Measurements from ENCODE around the gene TMEM92. TPM values are rescaled to one million over a fixed set of nuclear protein-coding genes. Genes with fewer than 3 reads are reported as not detected.

TMEM92 gene
- total RNA-seq, 1 experiment from 2014 or later = 1.5 TPM

DNA sequence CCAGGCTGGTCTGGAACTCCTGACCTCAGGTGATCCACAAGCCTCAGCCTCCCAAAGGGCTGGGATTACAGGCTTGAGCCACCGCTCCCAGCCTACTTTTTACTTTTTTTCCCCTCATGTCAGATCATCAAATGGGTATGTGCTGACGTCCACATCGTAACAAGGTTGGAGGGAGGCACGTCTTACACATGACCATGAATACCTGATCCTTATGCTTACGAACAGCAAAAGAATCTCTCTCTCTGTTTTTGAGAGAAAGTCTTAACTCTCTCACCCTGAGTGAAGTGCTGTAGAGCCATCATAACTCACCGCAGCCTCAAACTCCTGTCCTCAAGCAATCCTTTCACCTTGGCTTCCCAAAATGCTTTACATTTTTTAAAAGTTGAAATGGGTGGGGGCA, 29.5 kb upstream of the TMEM92 start:
- H3K27me3 Mint-ChIP-seq (ENCODE audit: insufficient read depth, unreplicated experiment) = peaks cover 20% of the 10 kb centered on the region
- H3K36me3 Mint-ChIP-seq (ENCODE audit: insufficient read depth, unreplicated experiment) = no peaks in the 10 kb centered on the region
- POLR2A ChIA-PET = no interaction called here
- CTCF ChIA-PET = interaction anchor here (0.6 to 1.0 kb wide), 3 partner anchors 8 to 53 kb away, joined by 4 to 5 read pairs (median 4); no protein-coding TSS in a partner anchor
- TF ChIP-seq, protein P1, sequence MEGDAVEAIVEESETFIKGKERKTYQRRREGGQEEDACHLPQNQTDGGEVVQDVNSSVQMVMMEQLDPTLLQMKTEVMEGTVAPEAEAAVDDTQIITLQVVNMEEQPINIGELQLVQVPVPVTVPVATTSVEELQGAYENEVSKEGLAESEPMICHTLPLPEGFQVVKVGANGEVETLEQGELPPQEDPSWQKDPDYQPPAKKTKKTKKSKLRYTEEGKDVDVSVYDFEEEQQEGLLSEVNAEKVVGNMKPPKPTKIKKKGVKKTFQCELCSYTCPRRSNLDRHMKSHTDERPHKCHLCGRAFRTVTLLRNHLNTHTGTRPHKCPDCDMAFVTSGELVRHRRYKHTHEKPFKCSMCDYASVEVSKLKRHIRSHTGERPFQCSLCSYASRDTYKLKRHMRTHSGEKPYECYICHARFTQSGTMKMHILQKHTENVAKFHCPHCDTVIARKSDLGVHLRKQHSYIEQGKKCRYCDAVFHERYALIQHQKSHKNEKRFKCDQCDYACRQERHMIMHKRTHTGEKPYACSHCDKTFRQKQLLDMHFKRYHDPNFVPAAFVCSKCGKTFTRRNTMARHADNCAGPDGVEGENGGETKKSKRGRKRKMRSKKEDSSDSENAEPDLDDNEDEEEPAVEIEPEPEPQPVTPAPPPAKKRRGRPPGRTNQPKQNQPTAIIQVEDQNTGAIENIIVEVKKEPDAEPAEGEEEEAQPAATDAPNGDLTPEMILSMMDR (IDR thresholded peaks at IDR 0.05; ENCODE audit: unreplicated experiment) = no peak
- intact Hi-C loops (cut with micrococcal nuclease) = no loop called here
- no TSS peak for BruUV-seq (replicated peaks)
- no peak for DNase-seq (ENCODE audit: unreplicated experiment)
- no peak overlapping the region for H3K27ac Mint-ChIP-seq (ENCODE audit: low read depth, unreplicated experiment)
- H3K9me3 Mint-ChIP-seq (ENCODE audit: unreplicated experiment) = peaks cover 11% of the 10 kb centered on the region
- H3K4me1 Mint-ChIP-seq (ENCODE audit: insufficient read depth, unreplicated experiment) = no peaks in the 10 kb centered on the region
- no peak overlapping the region for H3K4me3 Mint-ChIP-seq (ENCODE audit: unreplicated experiment)

DNA sequence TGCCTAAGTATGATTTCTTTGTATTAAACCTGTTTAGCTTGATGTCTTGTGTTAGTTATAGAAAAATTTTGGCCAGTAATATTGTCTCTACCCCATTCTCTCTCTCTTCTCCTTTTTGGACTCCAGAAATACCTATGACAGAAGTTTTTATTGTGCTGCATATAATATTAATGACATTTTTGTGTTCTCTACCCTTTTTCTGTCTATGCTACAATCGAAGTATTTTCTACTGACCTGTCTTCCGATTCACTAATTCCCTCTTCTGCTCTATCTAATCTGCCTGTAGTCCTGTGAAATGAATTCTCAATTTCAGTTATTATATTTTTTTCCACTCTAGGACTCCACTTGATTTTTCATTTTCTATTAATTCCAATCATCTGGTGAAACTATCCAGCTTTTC, 26.0 kb upstream of the TMEM92 start:
- TF ChIP-seq, protein P1 (IDR thresholded peaks at IDR 0.05; ENCODE audit: unreplicated experiment) = no peak
- intact Hi-C loops (cut with micrococcal nuclease) = no loop called here
- no peak overlapping the region for H3K27ac Mint-ChIP-seq (ENCODE audit: low read depth, unreplicated experiment)
- ChIA-PET POLR2A (no interaction called here), CTCF (no interaction called here)
- no peak overlapping the region for H3K4me3 Mint-ChIP-seq (ENCODE audit: unreplicated experiment)
- H3K27me3 Mint-ChIP-seq (ENCODE audit: insufficient read depth, unreplicated experiment) = peaks cover 20% of the 10 kb centered on the region
- no peaks in the 10 kb centered on the region for H3K4me1 Mint-ChIP-seq (ENCODE audit: insufficient read depth, unreplicated experiment)
- no TSS peak for BruUV-seq (replicated peaks)
- DNase-seq (ENCODE audit: unreplicated experiment) = no peak
- H3K9me3 Mint-ChIP-seq (ENCODE audit: unreplicated experiment) = peaks cover 18% of the 10 kb centered on the region
- no peaks in the 10 kb centered on the region for H3K36me3 Mint-ChIP-seq (ENCODE audit: insufficient read depth, unreplicated experiment)

DNA sequence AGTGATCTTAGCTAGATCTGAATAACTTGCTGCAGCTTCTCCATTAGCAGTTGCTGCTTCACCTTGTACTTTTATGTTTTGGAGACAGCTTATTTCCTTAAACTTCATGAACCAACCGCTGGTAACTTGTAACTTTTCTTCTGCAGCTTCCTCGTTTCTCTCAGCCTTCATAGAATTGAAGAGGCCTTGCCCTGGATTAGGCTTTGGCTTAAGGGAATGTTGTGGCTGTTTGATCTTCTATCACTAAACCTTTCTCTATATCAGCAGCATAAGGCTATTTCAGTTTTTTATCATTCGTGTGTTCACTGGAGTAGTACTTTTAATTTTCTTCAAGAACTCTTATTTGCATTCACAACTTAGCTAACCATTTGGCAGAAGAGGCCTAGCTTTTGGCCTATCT, 21.5 kb upstream of the TMEM92 start:
- POLR2A ChIA-PET = no interaction called here
- no TSS peak for BruUV-seq (replicated peaks)
- TF ChIP-seq, protein P1 (IDR thresholded peaks at IDR 0.05; ENCODE audit: unreplicated experiment) = no peak
- no peak overlapping the region for H3K4me3 Mint-ChIP-seq (ENCODE audit: unreplicated experiment)
- no peaks in the 10 kb centered on the region for H3K4me1 Mint-ChIP-seq (ENCODE audit: insufficient read depth, unreplicated experiment)
- intact Hi-C loops (cut with micrococcal nuclease) = no loop called here
- peaks cover 18% of the 10 kb centered on the region for H3K9me3 Mint-ChIP-seq (ENCODE audit: unreplicated experiment)
- CTCF ChIA-PET = interaction anchor here (0.6 to 1.2 kb wide), 4 partner anchors 8 to 53 kb away, joined by 4 to 5 read pairs (median 4); no protein-coding TSS in a partner anchor
- no peaks in the 10 kb centered on the region for H3K36me3 Mint-ChIP-seq (ENCODE audit: insufficient read depth, unreplicated experiment)
- H3K27me3 Mint-ChIP-seq (ENCODE audit: insufficient read depth, unreplicated experiment) = peaks cover 19% of the 10 kb centered on the region
- DNase-seq (ENCODE audit: unreplicated experiment) = no peak
- no peak overlapping the region for H3K27ac Mint-ChIP-seq (ENCODE audit: low read depth, unreplicated experiment)

DNA sequence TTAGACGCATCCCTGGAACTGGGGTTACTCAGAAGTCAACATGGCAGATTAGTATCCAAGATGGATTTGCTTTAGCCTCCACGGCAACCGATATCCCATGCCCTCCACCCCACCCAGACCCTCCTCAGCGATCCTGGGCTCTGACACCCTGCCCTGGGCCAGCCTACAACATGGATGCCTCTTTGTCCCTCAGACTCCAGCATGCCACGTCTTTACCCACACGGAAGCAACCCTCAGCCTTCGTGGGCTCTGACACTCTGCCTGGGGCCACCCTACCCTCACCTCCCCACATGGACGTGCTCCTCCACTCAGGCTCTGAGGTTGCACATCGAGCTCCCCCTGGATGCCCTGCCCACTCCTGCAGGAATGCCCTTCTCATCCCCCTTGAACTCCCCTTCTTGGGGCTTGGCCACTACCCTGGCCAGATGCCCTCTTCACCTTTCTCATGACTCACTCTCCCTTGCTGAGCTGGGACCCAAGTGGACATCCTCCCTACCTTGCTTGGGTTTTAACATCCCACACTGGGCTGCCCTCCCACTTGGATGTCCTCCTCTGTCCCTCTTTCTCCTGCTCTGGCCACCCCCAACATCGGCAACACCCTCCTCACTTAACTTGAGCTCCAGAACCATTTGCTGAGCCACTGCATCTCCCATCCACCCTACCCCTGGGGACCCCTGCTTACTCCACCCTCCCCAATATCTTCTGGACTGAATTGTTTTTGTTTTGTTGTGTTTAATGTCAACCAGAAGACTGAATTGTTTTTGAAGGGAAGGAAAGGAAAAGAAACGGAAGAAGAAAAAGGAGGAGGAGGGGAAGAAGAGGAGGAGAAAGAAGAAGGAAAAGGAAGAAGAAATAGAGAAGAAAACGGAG, 18.3 kb upstream of the TMEM92 start:
- Mint-ChIP-seq H3K27me3 (ENCODE audit: insufficient read depth, unreplicated experiment) (no peaks in the 10 kb centered on the region), H3K36me3 (ENCODE audit: insufficient read depth, unreplicated experiment) (no peaks in the 10 kb centered on the region), H3K27ac (ENCODE audit: low read depth, unreplicated experiment) (no peak overlapping the region), H3K4me1 (ENCODE audit: insufficient read depth, unreplicated experiment) (no peaks in the 10 kb centered on the region), H3K4me3 (ENCODE audit: unreplicated experiment) (no peak overlapping the region), H3K9me3 (ENCODE audit: unreplicated experiment) (peaks cover 6% of the 10 kb centered on the region)
- intact Hi-C loops (cut with micrococcal nuclease) = no loop called here
- DNase-seq (ENCODE audit: unreplicated experiment) = no peak
- BruUV-seq (replicated peaks) = no TSS peak
- TF ChIP-seq, protein P1 (IDR thresholded peaks at IDR 0.05; ENCODE audit: unreplicated experiment) = no peak
- POLR2A ChIA-PET = interaction anchor here (0.9 kb wide), 1 partner anchor 44 kb away, joined by 4 read pairs; no protein-coding TSS in a partner anchor
- CTCF ChIA-PET = interaction anchor here (0.5 to 1.3 kb wide), 6 partner anchors 9 to 230 kb away, joined by 3 to 4 read pairs (median 3); partner anchors contain the start of gene PPP1R9B

Data from MCF 10A (cell line).